SK-N-MC (cell line): ENCODE measurements around the gene GREB1L.

Experiments
- EZH2 ChIP-seq: fragments of 200-600 bp; sonication (generic); IDR thresholded peaks from one replicate; pipeline ENCODE4 v1.6.1; 2017; ENCODE audit warnings: antibody characterized with exemption
- POLR2AphosphoS5 ChIP-seq: IDR thresholded peaks from 2 replicates; pipeline ENCODE4 v1.6.1; 2012; ENCODE audit warnings: mild to moderate bottlenecking, low read depth, low read length, borderline replicate concordance

DNA sequence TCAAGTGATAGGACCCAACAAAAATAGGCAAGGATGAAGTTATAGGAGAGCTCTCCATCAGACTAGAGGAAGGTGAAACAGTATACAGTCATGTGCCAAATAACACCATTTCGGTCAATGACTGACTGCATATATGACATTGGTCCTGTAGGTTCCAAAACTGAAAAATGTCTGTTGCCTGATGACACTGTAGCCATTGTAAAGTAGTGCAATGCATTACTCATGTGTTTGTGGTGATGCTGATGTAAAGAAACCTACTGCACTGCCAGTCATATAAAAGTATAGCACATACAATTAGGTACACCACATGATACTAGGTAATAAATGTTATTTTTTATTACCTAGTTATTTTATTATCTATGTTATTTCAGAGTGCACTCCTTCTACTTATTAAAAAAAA, 147.9 kb downstream of the GREB1L start:
- no peak for TF ChIP-seq EZH2
- TF ChIP-seq POLR2AphosphoS5: no peak
